Fibroblast of skin of left biceps (primary cell): ENCODE results near the gene CCNB3.

ENCODE experiments used
- DNase-seq, 2 experiments: peaks; one replicate each; pipeline ENCODE4 v3.0.0-alpha.2; 2013; ENCODE audit warnings: low read depth in 2 of 2

CCNB3 gene

DNA sequence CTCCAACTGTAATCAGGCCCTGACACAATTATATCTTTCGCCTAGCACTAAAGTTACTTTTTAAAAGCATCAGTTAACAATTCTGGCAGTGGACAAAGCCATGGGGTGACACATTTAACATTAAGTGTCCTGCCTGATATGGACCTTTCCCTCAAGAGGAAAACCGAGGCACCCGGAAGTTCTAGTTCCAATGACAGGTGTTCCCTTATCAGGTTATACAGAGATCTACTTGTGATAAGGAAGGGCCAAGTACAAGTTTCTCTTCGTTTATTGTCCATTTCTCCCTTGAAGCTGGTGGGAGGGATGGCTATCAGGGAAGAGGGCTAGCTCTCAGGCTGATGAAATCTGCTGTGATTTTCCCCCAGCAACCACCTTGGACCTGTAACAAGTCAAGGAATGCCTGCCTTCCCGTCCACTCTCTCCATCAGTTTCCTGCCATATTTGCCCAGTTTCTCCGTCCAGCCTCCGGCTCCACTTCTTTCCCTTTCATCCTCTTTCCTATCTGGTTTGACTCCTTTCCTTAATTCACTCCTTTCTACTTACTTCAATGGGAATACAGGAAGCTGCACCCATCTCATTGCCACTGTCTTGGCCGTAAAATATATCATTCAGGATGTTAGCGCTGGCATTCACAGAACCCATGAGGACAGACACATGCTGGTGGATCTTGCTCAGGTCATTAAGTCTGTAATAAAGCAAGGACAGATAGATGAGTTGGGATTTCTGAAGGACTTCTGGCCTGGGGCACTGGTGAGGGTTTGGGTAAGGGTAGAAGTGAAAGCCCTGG, 171.1 kb downstream of the CCNB3 start:
- no peak for DNase-seq

DNA sequence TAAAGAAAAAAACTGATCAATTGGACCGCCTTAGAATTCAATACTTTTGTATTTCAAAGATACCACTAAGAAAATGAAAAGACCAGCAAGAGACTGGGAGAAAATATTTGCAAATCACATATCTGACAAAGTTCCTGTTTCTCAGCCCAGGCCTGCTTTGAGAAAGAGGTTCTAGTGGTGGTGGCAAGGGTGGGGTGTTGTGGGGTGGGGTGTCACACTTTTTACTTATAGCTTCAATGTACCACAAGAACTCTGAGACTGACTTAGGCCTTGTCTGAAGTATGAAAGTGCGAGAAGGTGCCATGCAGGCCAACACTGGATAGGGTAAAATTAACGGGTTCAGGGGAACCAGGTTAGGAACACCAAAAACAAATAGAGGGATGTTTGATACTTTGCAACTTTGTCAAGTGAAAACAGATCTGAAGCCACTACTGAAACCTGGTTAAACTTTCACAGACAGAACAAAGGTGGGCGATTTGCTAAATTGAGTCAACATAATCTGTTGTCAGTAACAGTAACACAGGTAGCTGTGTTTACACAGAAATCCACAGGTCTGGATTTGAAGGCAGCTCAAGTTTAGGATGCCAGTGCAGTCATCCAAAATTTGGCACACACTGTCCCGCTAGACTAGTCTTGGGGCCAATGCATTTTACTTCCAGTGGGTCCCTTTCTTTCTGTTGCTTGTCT, 177.3 kb downstream of the CCNB3 start:
- no peak for DNase-seq

DNA sequence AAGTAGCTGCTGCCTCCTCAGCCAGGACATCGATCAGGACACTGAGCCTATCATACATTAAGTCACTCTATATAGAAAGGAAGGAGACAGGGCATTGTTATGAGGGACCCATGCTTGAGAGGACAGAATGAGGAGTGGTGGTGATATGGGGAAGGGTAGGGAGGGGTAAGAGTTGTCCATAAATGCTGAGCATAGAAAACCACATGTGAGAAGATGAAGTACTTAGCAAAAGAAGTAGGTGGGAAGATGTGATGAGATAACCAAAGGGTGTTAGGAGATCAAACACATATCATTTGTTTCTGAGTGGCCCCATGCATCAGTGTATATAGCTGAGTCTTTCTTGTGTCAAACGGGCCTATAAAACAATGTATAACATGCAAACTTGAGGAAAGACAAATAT, 182.0 kb downstream of the CCNB3 start:
- no peak for DNase-seq

DNA sequence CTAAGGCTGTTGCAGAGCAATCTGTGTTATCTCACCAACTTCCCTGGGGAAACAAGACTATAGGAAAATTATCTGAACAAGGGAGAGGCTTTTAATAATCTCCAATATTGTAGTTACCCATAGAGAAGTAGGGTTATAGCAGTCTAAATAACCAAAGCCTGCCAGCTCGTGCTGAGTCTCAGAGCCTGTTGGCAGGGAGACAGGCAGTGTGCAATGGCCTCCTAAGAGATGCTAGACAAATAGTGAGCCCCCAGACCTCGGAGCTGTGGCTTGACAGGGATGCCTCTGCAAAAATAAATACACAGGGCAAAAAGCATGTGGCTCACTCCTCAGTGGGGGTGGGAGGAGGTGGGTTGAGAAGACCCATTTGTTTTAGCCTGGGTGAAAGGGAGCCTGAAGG, 189.3 kb downstream of the CCNB3 start:
- DNase-seq = no peak
